Panc1 (cell line): ENCODE data around the gene C12orf75. TPM values are rescaled to one million over a fixed set of nuclear protein-coding genes. Genes with fewer than 3 reads are reported as not detected.

Experiments
- ATAC-seq: fragments of 200-7000 bp; cut with Tn5 transposase; 2 replicates; pipeline ENCODE4 v1.9.1; 2020; ENCODE audit warnings: mild to moderate bottlenecking, moderate library complexity
- BruUV-seq: library from RNA; stranded (reverse); fragments of 400-500 nt; replicated peaks from 2 replicates; lab custom pipeline; 2021; lab: Mats Ljungman, UMichigan
- CTCF ChIA-PET: fragments of 300-600 bp; sonication (Branson Sonifier 250); formaldehyde crosslinking; loops from one replicate; lab custom pipeline; 2022; ENCODE audit warnings: antibody characterized with exemption; lab: Charles Lee
- POLR2A ChIA-PET: fragments of 300-600 bp; sonication (Branson Sonifier 250); formaldehyde crosslinking; loops from one replicate; lab custom pipeline; 2022; ENCODE audit warnings: antibody characterized with exemption; lab: Charles Lee
- DNase-seq: peaks from one replicate; pipeline ENCODE4 v3.0.0-alpha.2; 2010; ENCODE audit warnings: low read depth, low spot score
- H3K27ac ChIP-seq: 2 replicates; pipeline ENCODE4 v1.5.1; 2011; ENCODE audit warnings: mild to moderate bottlenecking, low read length, inconsistent platforms
- H3K27me3 ChIP-seq: fragments of 200-500 bp; sonication (Bioruptor generic); 2 replicates; pipeline ENCODE4 v1.6.0; 2014; ENCODE audit warnings: low read length, inconsistent platforms; ENCODE audit not compliant: control insufficient read depth, insufficient read depth
- H3K36me3 ChIP-seq: fragments of 200-500 bp; sonication (Bioruptor generic); 2 replicates; pipeline ENCODE4 v1.5.1; 2014; ENCODE audit warnings: inconsistent platforms, mild to moderate bottlenecking, low read length, moderate library complexity; ENCODE audit not compliant: control insufficient read depth, insufficient read depth
- H3K4me1 ChIP-seq: 2 replicates; pipeline ENCODE4 v1.5.1; 2011; ENCODE audit warnings: inconsistent platforms, mild to moderate bottlenecking, low read length, moderate library complexity; ENCODE audit not compliant: control insufficient read depth, insufficient read depth
- H3K4me3 ChIP-seq, 2 experiments: 2 replicates each; pipeline ENCODE4 v1.5.1; 2011 to 2012; ENCODE audit warnings: low read depth in 2 of 2, low read length in 2 of 2, mild to moderate bottlenecking in 2 of 2, inconsistent platforms in 1 of 2, moderate library complexity in 1 of 2
- H3K9me3 ChIP-seq: fragments of 200-500 bp; sonication (Bioruptor generic); 2 replicates; pipeline ENCODE4 v1.5.1; 2014; ENCODE audit warnings: low read depth, mild to moderate bottlenecking, inconsistent platforms, low read length, moderate library complexity; ENCODE audit not compliant: control insufficient read depth, insufficient read depth
- CTCF ChIP-seq: fragments of 450-650 bp; IDR thresholded peaks from 2 replicates; pipeline ENCODE4 v1.5.1; 2017; ENCODE audit warnings: mild to moderate bottlenecking
- POLR2AphosphoS5 ChIP-seq: IDR thresholded peaks from 2 replicates; pipeline ENCODE4 v1.6.1; 2012; ENCODE audit warnings: mild to moderate bottlenecking, low read depth, low read length, moderate library complexity
- REST ChIP-seq, 2 experiments: IDR thresholded peaks; 2 replicates each; pipeline ENCODE4 v1.6.1; 2011 to 2012; ENCODE audit warnings: low read depth in 2 of 2, control low read depth in 1 of 2, low read length in 1 of 2, mild to moderate bottlenecking in 1 of 2, moderate library complexity in 1 of 2; ENCODE audit not compliant: insufficient read depth in 1 of 2
- SIN3A ChIP-seq: IDR thresholded peaks from 2 replicates; pipeline ENCODE4 v1.6.1; 2012; ENCODE audit warnings: low read depth, mild to moderate bottlenecking, low read length, moderate library complexity, borderline replicate concordance; ENCODE audit not compliant: insufficient read depth
- TCF7L2 ChIP-seq: IDR thresholded peaks from 2 replicates; pipeline ENCODE4 v1.6.1; 2011; ENCODE audit warnings: mild to moderate bottlenecking, low read depth, low read length, inconsistent platforms
- in situ Hi-C: cut with HindIII; loops from 2 replicates; pipeline ENCODE4 v1.10.0; 2016; ENCODE audit warnings: low sequenced_read_pairs, low pct_unique_long_range_greater_than_20kb
- intact Hi-C: fragments of 100-400 bp; cut with micrococcal nuclease; formaldehyde crosslinking; loops from one replicate; pipeline ENCODE4 v1.10.0; 2022; ENCODE audit not compliant: unreplicated experiment
- total RNA-seq: library from RNA; stranded (reverse); gene quantifications from one replicate; pipeline ENCODE4 v1.2.1, GENCODE V29; 2021; ENCODE audit not compliant: unreplicated experiment

Gene C12orf75
- total RNA-seq, 1 experiment from 2014 or later: 132 TPM

GRCh38 chr12:105317942-105318621 is 12.4 kb upstream of the C12orf75 start:
- ChIA-PET CTCF (no interaction called here), POLR2A (no interaction called here)
- no peak for ATAC-seq
- Histone ChIP-seq H3K27ac (no peak overlapping the region), H3K4me1 (no peaks in the 10 kb centered on the region), H3K27me3 (no peaks in the 10 kb centered on the region), H3K4me3 (no peak overlapping the region), H3K9me3 (peaks cover 3% of the 10 kb centered on the region; the same call in 1 of the 2 replicates), H3K36me3 (no peaks in the 10 kb centered on the region)
- no peak for DNase-seq
- in situ Hi-C loops: no loop called here
- intact Hi-C loops: no loop called here
- TF ChIP-seq TCF7L2: no peak
- TF ChIP-seq POLR2AphosphoS5: no peak
- TF ChIP-seq REST (IDR thresholded peaks at IDR 0.05; ENCODE audit: insufficient read depth in 1 of 2, low read depth in 2 of 2, low read length in 1 of 2): no peak
- no peak for TF ChIP-seq SIN3A
- TF ChIP-seq CTCF: no peak
- no TSS peak for BruUV-seq

GRCh38 chr12:105318651-105319483 is 11.6 kb upstream of the C12orf75 start:
- H3K4me1 ChIP-seq: no peaks in the 10 kb centered on the region
- ChIA-PET POLR2A (no interaction called here), CTCF (no interaction called here)
- ATAC-seq (no peak), DNase-seq (no peak)
- in situ Hi-C loops (no loop called here), intact Hi-C loops (no loop called here)
- peaks cover 3% of the 10 kb centered on the region; the same call in 1 of the 2 replicates for H3K9me3 ChIP-seq
- H3K4me3 ChIP-seq: no peak overlapping the region
- H3K36me3 ChIP-seq: no peaks in the 10 kb centered on the region
- TF ChIP-seq TCF7L2: no peak
- no peak for TF ChIP-seq SIN3A
- TF ChIP-seq REST (IDR thresholded peaks at IDR 0.05; ENCODE audit: insufficient read depth in 1 of 2, low read depth in 2 of 2, low read length in 1 of 2): no peak
- no peak for TF ChIP-seq POLR2AphosphoS5
- TF ChIP-seq CTCF: no peak
- no TSS peak for BruUV-seq
- no peak overlapping the region for H3K27ac ChIP-seq
- no peaks in the 10 kb centered on the region for H3K27me3 ChIP-seq
